ENCODE results near the gene TMEM247.
"Not testable (repeated sequence)": the region's sequence is repeated elsewhere in the genome, so short reads cannot be mapped to it uniquely, and the experiment has no call there.

The TMEM247 gene

DNA sequence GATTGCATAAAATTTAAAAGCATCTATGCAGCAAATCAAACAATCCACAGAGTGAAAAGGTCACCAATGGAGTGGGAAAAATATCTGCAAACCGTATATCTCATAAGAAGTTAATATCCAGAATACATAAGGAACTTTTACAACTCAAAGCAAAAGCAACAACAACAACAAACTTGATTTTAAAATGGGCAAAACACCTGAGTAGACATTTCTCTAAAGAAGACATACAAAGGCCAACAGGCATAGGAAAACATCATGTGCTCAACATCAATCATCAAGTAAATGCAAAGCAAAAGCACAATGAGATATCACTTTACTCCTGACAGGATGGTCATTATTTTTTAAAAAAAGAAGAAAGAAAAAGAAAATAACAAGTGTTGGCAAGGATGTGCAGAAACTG lies 38.1 kb downstream of the TMEM247 start:
- DNase-seq = no peak

GRCh38 chr2:46518861-46519260 lies 39.5 kb downstream of the TMEM247 start:
- no peak for DNase-seq

DNA sequence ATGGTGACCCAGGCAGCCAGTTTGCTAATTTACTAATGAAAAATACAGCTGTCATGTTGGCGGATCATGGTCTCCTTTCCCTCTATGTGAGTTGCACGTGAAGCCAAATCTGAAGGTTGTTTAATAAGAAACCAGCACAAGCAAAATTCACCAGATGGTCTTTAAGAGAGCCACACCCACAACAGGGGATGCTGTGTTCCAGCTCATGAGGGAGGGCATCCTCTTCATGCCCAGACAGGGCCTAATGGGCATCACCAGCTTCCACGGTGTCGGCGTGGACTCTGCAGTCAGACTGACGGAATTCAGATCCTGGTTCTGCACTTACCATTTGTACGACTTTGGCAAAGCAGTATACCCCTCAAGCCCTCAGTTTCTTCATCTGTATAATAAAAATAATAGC lies 39.9 kb downstream of the TMEM247 start:
- no peak for DNase-seq

- no peak for DNase-seq
Measured at GRCh38 chr2:46520130-46520711, 40.9 kb downstream of the TMEM247 start.

DNA sequence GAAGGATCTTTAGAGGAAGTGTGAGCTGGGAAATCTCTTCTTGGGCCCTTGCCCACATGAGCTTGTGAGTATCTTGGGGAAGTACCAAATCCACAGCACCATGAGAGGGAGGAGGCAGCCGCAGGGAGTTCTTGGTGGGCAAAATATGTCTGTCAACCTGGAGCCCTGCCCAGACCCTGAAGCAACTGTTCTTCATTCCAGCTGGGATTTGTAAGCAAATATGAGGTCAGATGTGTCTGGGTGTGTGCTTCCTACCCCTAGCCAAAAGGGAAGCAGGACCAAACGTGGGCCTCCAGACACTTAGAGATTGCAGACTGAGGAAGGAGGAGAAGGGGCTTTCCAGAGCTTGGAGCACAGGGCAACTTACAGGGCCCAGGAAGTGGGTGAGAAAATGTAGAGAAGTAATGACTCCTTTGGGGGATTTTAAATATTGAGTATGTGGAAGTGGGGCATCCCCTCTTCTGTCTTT lies 41.9 kb downstream of the TMEM247 start:
- DNase-seq = no peak

GRCh38 chr2:46522385-46522784 lies 43.0 kb downstream of the TMEM247 start:
- DNase-seq = not testable (repeated sequence)

- no peak for DNase-seq
Measured at GRCh38 chr2:46525522-46526155, 46.3 kb downstream of the TMEM247 start.

GRCh38 chr2:46528880-46529279 lies 49.5 kb downstream of the TMEM247 start:
- DNase-seq = no peak

GRCh38 chr2:46530639-46531038 lies 51.3 kb downstream of the TMEM247 start:
- no peak for DNase-seq

- no peak for DNase-seq
Measured at GRCh38 chr2:46531863-46532262, 52.5 kb downstream of the TMEM247 start.
